ENCODE results near the gene KIF26B.
"Not testable (repeated sequence)": the region's sequence is repeated elsewhere in the genome, so short reads cannot be mapped to it uniquely, and the experiment has no call there.

KIF26B gene

DNA sequence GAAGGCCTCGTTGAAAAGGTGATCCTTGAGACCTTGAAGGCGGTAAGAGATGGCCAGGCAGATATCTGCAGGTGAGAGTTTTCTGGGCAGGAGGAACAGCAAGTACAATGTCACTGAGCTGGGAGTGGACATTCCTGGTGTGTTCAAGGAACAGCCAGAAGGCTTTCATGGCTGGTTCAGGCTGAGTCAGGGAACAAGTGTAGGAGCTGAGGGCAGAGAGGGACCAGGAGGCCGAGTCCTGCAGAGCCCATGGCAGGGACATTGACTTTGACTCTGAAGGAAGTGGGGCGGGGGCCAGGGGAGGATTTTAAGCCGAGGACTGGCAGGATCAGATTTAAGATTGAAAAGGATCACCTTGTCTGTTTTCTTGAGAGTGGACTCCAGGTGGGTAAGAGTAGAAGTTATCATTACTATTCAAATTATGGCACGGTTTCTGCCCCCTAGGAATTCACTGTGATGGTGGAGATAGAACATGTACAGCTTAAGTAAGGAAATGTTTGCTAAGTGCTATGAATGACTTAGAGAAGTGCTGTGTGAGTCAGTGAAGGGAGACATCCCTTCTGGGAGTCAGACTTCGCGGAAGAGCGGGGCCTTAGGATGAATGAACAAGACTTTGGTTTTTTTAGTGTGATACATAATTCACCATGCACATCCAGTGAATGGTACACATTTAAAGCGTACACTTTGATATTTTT is 202.3 kb downstream of the KIF26B start:
- DNase-seq (ENCODE audit: low read depth) = no peak

GRCh38 chr1:245359101-245359680 is 204.4 kb downstream of the KIF26B start:
- not testable (repeated sequence) for DNase-seq (ENCODE audit: low read depth)

- no peak for DNase-seq (ENCODE audit: low read depth)
These were observed 206.3 kb downstream of the KIF26B start for GRCh38 chr1:245361065-245361464.

GRCh38 chr1:245361951-245362350 is 207.2 kb downstream of the KIF26B start:
- DNase-seq (ENCODE audit: low read depth) = no peak

DNA sequence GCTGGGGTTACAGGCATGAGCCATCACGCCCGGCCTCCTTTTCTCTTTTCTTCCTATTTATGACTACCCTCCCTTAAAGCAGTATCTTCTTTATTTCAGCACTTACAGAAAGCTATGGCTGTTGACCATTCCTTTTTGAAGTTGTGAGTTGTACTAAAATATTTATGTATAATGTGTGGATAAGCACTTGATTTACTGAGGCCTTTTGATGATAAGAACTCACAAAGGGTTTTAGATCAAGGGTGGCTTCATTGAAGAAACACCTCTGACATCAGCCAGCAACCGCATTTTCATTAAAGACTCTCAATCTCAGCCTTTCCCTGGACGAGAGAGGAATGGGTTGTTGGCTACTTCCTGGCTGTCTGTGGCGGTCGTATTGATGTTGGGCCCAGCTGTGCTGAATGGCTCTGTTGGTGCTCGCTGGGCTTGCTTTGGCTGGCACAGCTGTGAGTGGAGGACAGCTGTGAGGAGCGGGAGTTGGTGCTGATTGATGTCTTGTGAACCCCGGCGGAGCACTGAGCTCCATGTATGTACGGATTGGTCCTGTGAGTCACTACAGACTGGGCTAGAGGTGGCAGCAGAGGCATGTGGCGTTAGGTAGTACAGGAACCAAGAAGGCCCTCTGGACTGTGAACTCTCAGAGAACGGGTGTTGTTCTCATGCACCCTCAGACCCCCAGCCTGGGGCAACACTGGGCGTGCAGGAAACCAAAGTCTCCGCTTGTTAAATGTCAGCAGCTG is 208.8 kb downstream of the KIF26B start:
- no peak for DNase-seq (ENCODE audit: low read depth)

DNA sequence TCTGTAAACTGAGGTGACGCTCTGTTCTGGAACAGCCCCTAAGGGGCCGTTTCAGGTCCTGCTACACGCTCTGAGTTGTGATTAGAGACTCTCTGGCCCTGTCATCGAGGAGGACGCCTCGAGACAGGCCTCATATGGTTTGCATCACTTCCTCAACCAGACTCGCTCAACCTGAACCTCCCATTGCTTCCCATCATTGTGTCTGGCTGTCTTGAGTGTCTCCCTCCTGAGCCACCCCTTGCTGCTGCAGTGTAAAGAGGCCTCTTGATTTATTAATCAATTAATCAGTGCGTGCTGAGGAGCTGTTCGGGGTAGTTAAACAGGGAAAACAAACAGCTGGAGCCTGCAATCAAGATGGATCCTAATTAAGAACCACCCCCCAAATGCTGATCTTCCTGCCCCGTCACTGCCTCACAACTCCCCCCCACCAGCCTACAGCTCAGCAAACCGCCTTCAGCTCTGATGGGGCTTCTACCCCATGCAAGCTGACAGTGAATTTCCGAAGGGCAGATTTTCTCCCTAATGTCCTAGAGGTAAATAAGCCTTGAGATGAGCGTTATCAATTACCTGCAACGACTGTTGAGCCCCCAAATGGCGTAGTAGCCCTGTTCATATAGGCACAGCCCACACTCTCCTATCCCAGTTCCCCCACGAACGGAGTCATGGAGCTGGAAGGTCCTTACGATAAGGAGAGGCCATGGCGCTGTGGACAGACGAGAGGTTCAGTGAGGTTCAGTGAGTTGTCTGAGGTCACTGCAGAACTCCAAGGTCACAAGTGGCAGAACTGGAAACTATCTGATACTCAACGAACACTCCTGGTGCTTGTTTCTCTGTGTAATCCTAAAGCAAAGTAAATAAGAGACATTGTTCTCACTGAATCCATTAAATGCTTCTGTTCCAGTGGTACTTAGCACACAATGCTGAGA is 210.6 kb downstream of the KIF26B start:
- DNase-seq (ENCODE audit: low read depth) = no peak

DNA sequence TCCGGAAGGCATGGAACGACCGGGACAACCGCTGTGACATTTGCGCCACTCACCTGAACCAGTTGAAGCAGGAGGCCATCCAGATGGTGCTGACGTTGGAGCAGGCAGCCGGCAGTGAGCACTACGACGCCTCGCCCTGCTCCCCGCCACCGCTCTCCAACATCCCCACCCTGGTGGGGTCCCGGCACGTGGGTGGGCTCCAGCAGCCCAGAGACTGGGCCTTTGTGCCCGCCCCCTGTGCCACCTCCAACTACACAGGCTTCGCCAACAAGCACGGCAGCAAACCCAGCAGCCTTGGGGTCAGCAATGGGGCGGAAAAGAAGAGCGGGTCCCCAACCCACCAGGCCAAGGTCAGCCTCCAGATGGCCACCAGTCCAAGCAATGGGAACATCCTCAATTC is 212.1 kb downstream of the KIF26B start:
- no peak for DNase-seq (ENCODE audit: low read depth)

DNA sequence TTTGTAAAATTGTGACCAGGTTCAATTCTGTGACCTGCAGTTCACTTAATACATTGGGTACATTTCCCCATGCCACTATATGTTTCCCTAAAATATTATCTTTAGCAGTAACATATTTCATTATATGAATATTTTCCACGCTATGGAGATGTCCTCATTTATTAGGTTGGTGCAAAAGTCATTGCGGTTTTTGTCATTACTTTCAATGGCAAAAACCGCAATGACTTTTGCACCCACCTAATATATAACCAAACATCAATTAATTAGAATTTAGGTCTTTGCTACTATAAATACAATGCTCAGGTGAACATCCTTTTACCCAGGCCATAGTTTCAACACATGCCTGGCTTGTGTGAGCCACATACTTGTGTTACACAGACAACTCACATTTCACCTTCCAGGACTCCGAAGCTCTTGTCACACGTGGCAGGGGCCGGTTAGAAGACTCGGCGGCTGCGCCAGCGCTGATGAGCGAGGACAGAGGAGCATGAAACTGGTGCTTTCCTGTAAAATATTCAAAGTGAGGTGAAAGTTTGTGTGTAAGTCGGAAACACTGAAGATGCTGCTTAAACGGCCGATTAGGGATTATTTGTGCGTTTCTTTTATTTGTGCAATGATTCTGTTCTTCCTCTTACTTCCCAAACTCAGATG is 215.5 kb downstream of the KIF26B start:
- no peak for DNase-seq (ENCODE audit: low read depth)

- no peak for DNase-seq (ENCODE audit: low read depth)
These were observed 216.3 kb downstream of the KIF26B start for GRCh38 chr1:245370905-245371581.

GRCh38 chr1:245373131-245373530 is 218.3 kb downstream of the KIF26B start:
- DNase-seq (ENCODE audit: low read depth) = no peak

DNA sequence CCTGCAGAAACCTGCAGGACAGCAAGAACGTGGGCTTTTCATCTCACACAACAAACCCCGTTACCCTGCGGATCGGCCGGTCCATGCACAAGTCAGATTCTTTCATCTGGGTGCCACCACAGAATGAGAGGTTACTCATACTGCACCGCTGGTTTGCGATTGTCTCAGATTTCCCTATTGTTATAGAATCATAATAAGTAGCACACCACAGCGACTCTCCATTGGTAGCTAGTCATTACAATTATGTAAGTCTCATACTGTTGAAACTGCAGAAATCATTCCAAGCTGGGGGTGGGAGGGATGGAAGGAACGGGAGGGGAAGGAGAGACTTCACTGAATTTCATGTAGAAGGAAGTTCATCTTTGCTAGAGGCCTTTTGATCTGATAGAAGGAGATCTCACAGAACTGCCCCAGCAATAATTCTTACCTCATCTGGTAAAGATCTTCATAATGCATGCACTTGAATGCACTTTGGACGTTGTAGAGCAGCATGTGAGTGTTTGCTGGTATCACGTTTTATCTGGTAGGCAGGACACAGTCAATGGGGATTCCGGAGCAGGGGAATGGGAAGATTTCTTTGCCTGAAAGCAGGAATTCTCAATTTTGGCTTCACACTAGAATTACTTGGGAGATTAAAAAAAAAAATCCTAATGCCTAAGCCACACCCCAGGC is 221.1 kb downstream of the KIF26B start:
- DNase-seq (ENCODE audit: low read depth) = no peak

DNA sequence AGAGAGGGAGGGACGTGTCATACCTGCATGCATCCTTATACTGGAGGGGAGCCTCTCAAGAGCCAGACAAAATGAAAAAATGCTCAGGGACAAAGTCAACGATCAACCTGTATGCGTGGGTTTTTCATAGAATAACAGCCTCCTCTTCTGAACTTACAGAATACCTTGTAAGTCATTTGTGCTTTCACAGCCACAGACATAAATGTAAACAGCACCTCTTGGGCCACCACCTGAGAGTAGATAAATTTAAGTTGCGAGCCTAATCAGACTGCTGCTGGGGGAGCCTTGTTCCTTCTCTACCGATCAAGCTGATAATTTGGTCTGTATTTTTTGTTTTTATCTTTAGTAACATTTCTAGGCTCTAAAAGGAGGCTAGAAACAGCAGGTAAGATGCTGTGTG is 223.1 kb downstream of the KIF26B start:
- no peak for DNase-seq (ENCODE audit: low read depth)

DNA sequence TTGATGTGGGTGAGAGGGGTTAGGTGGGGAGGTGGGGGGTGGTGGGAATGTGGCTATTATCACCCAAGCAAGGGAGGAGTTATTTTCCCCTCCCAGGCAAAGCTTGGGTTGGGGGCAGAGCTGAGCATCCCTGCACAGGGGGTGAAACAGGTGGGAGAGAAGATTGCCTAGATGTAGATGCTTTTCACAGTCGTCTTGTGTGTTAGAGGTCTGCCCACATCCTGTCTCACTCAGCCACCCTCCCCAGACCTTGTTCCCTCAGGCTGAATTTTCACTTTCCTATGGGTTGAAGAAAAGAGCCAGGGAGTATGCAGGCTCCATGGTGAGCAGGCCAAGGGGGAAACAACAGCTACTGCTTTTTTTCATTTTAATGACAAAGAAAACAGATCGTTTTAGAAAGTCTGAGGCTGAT is 223.5 kb downstream of the KIF26B start:
- no peak for DNase-seq (ENCODE audit: low read depth)

GRCh38 chr1:245378745-245379144 is 224.0 kb downstream of the KIF26B start:
- no peak for DNase-seq (ENCODE audit: low read depth)

GRCh38 chr1:245380790-245381535 is 226.2 kb downstream of the KIF26B start:
- no peak for DNase-seq (ENCODE audit: low read depth)

DNA sequence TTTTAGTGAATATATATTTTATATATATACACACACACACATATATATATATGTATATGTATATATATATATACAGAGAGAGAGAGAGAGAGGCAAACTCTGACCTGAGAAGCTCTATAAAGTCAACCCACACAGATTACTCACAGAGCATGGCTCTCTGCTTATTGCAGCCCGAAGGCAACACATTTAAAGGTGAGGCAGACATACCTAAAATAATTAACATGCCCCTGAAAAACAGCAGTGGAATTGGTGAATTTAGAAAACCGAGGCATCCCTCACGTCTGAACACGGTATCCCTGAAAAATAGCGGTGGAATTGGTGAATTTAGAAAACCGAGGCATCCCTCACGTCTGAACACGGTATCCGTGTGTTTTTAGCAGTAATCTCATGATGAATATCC is 228.2 kb downstream of the KIF26B start:
- DNase-seq (ENCODE audit: low read depth) = no peak

DNA sequence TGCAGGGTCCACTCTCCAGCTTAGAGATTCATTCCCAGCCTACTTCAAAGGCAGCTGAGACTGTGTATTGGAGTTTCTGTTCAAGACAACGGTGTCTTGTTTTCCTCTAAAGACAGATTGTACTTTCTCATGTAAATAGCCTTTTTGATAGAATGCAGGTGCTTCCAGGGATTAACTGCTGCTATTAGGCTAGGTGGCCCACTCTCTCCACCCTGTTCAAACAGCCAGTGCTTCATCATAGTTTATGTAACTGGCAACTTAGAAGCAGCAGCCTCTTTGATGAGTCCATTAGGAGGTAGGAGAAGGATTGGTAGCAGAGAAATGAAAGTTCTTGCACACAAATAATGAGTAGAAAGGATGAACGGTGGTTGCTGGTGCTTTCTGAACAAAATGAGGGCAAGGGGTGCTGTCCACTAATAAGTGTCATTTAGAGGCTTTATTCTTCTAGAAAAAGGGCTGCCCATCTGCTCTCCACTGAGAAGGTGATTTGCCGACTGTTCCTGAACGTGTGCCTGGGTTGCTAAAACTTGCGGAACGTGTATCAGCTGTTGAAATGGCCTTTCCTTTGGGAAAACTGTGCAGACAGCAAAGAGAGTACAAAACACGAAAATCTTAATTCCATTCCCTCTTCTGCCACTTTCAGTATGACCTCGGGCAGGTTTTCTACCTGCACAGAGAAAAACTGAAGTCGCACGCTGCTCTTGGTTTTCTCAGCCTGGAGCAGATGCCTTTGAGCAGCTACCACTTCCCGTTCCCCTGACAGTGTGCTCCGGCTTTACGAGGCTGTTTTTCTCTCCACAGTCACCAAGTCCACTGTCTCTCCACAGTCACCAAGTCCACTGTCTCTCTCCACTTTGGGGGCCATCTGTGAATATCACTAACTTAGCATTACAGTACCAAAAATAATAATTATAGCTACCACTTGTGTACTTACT is 228.9 kb downstream of the KIF26B start:
- DNase-seq (ENCODE audit: low read depth) = no peak

- DNase-seq (ENCODE audit: low read depth) = no peak
These were observed 231.6 kb downstream of the KIF26B start for GRCh38 chr1:245386297-245386971.

All from activated T-helper 1 cell treated with Interleukin-2 at 50 U/mL for 16 hours (primary cell).